ENCODE data around the gene DMWD. TPM values are rescaled to one million over a fixed set of nuclear protein-coding genes. Genes with fewer than 3 reads are reported as not detected.

Gene DMWD
- total RNA-seq, 1 donor from 2014 or later, result 47.4 TPM

GRCh38 chr19:45767410-45767880, 25.2 kb downstream of the DMWD start:
- DNase-seq (peak; percentile 77), ATAC-seq (peak; percentile 0 to 2)
- Histone ChIP-seq H3K36me3 (peaks cover 4% of the 10 kb centered on the region), H3K27ac (peak overlapping the region; percentile 89), H3K9me3 (no peaks in the 10 kb centered on the region), H3K27me3 (ENCODE audit: low read depth) (peaks cover 18% of the 10 kb centered on the region), H3K4me3 (peak overlapping the region; percentile 73), H3K4me1 (peaks cover 43% of the 10 kb centered on the region)
- intact Hi-C loops (cut with DNase I), result no loop called here
- TF ChIP-seq CTCF (IDR thresholded peaks at IDR 0.05), result no peak

- no peaks in the 10 kb centered on the region for H3K9me3 ChIP-seq
- no peak for ATAC-seq
- peak overlapping the region; percentile 73 for H3K4me3 ChIP-seq
- TF ChIP-seq CTCF (IDR thresholded peaks at IDR 0.05), result no peak
- intact Hi-C loops (cut with DNase I), result no loop called here
- peaks cover 17% of the 10 kb centered on the region for H3K27me3 ChIP-seq (ENCODE audit: low read depth)
- H3K4me1 ChIP-seq, result peaks cover 43% of the 10 kb centered on the region
- H3K27ac ChIP-seq, result peak overlapping the region; percentile 89
- no peak for DNase-seq
- peaks cover 4% of the 10 kb centered on the region for H3K36me3 ChIP-seq
Observed at GRCh38 chr19:45766869-45767346, 25.7 kb downstream of the DMWD start.

- intact Hi-C loops (cut with DNase I), result no loop called here
- no peak for TF ChIP-seq CTCF (IDR thresholded peaks at IDR 0.05)
- peak overlapping the region; percentile 89 for H3K27ac ChIP-seq
- DNase-seq (no peak), ATAC-seq (no peak)
- H3K9me3 ChIP-seq, result no peaks in the 10 kb centered on the region
- peaks cover 15% of the 10 kb centered on the region for H3K27me3 ChIP-seq (ENCODE audit: low read depth)
- peak overlapping the region; percentile 73 for H3K4me3 ChIP-seq
- peaks cover 2% of the 10 kb centered on the region for H3K36me3 ChIP-seq
- H3K4me1 ChIP-seq, result peaks cover 41% of the 10 kb centered on the region
Observed at GRCh38 chr19:45766296-45766868, 26.3 kb downstream of the DMWD start.

GRCh38 chr19:45765702-45766295, 26.8 kb downstream of the DMWD start:
- no peak overlapping the region for H3K27ac ChIP-seq
- intact Hi-C loops (cut with DNase I), result no loop called here

More at GRCh38 chr19:45765702-45766295, 26.8 kb downstream of the DMWD start:
- Histone ChIP-seq H3K27me3 (ENCODE audit: low read depth) (peaks cover 11% of the 10 kb centered on the region), H3K4me1 (peaks cover 36% of the 10 kb centered on the region), H3K9me3 (no peaks in the 10 kb centered on the region), H3K4me3 (no peak overlapping the region), H3K36me3 (no peaks in the 10 kb centered on the region)
- no peak for DNase-seq
- ATAC-seq, result no peak
- no peak for TF ChIP-seq CTCF (IDR thresholded peaks at IDR 0.05)
